NB4 (cell line): ENCODE measurements around the gene CEP250.

Experiments
- POLR2A ChIP-seq: IDR thresholded peaks from 2 replicates; pipeline ENCODE4 v1.6.1; 2011; ENCODE audit warnings: mild to moderate bottlenecking; ENCODE audit not compliant: insufficient read length; ENCODE audit errors: extremely low read depth
- TF ChIP-seq, protein P1 (sequence below): IDR thresholded peaks from one replicate; pipeline ENCODE4 v1.5.1; 2012; ENCODE audit warnings: low read depth, low read length

DNA sequence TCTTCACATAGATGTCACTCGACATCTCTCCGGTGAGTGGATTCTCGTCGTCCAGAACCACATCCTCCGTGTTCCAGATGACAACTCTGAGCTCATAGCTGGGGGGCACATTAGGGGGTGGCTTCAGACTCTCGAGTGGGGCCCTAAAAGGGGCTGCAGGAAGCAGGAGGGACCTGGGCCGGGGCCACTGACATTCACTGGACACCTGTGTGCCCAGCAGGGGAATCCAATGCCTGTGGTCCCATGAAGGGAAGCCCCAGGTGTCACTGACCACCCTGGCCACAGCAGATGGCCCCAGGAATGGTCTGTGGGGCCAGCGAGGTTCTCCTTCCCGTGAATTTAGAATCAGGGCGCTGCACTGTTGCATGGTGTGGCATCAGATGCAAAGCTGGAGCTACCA is 105.1 kb downstream of the CEP250 start:
- TF ChIP-seq, protein P1, sequence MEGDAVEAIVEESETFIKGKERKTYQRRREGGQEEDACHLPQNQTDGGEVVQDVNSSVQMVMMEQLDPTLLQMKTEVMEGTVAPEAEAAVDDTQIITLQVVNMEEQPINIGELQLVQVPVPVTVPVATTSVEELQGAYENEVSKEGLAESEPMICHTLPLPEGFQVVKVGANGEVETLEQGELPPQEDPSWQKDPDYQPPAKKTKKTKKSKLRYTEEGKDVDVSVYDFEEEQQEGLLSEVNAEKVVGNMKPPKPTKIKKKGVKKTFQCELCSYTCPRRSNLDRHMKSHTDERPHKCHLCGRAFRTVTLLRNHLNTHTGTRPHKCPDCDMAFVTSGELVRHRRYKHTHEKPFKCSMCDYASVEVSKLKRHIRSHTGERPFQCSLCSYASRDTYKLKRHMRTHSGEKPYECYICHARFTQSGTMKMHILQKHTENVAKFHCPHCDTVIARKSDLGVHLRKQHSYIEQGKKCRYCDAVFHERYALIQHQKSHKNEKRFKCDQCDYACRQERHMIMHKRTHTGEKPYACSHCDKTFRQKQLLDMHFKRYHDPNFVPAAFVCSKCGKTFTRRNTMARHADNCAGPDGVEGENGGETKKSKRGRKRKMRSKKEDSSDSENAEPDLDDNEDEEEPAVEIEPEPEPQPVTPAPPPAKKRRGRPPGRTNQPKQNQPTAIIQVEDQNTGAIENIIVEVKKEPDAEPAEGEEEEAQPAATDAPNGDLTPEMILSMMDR: no peak
- no peak for TF ChIP-seq POLR2A
